Body of pancreas (tissue), 4 donors: ENCODE results near the gene TEPSIN. TPM values are rescaled to one million over a fixed set of nuclear protein-coding genes. Genes with fewer than 3 reads are reported as not detected.

Experiments used
- ATAC-seq: fragments of 150-250 bp; one replicate; pipeline ENCODE4 v1.9.1; 2016
- DNase-seq, 4 donors: peaks; one replicate each; pipeline ENCODE4 v3.0.0-alpha.2; 2019
- H3K27ac ChIP-seq, 4 donors: fragments of 200-600 bp; sonication (generic); 1 replicate in 3 of 4; 2 replicates in 1 of 4; pipeline versions ENCODE4 v1.5.1 to v1.6.1; 2016 to 2019; ENCODE audit warnings: mild to moderate bottlenecking in 1 of 4, mixed read lengths in 1 of 4, moderate library complexity in 1 of 4
- H3K27me3 ChIP-seq, 2 donors: fragments of 200-600 bp; sonication (generic); one replicate each; pipeline ENCODE4 v1.6.0; 2016; ENCODE audit warnings: mild to moderate bottlenecking in 1 of 2
- H3K36me3 ChIP-seq, 2 donors: fragments of 200-600 bp; sonication (generic); replicated peaks in 1 of 2; 2 replicates each; pipeline ENCODE4 v1.5.1; 2016; ENCODE audit warnings: low read depth in 2 of 2; ENCODE audit not compliant: insufficient read depth in 1 of 2
- H3K4me1 ChIP-seq: fragments of 200-600 bp; sonication (generic); one replicate; pipeline ENCODE4 v1.6.0; 2016
- H3K4me3 ChIP-seq, 2 donors: fragments of 200-600 bp; sonication (generic); 1 replicate in 1 of 2; 2 replicates in 1 of 2; pipeline ENCODE4 v1.5.1; 2016 to 2019
- H3K9me3 ChIP-seq, 3 donors: fragments of 200-600 bp; sonication (generic); 1 replicate in 2 of 3; 2 replicates in 1 of 3; pipeline ENCODE4 v1.5.1; 2016
- POLR2A ChIP-seq, 3 donors: fragments of 450-650 bp; IDR thresholded peaks; one replicate each; pipeline ENCODE4 v1.6.1; 2016; ENCODE audit warnings: antibody characterized with exemption in 3 of 3, mild to moderate bottlenecking in 2 of 3
- WGBS, 2 donors: methylation state at CpG; one replicate each; pipeline ENCODE4 v1.1.5; 2017; 5-methylcytosine and 5-hydroxymethylcytosine counted together
- intact Hi-C: fragments of 100-400 bp; cut with DNase I; formaldehyde crosslinking; loops from one replicate; pipeline ENCODE4 v1.15.1; 2023
- total RNA-seq, 2 donors: library from RNA; depleted of rRNA; stranded (reverse); fragments of >200 nt; gene quantifications; one replicate each; pipeline ENCODE4 v1.1.0, GENCODE V29; 2016
- TF ChIP-seq, protein P1 (sequence below), 7 experiments: fragments of 450-650 bp in 4 of 7; fragments of 200-600 bp in 3 of 7; sonication (generic) in 3 of 7; IDR thresholded peaks; one replicate each; pipeline ENCODE4 v1.5.1; 2016 to 2019; ENCODE audit warnings: antibody characterized with exemption in 7 of 7

The TEPSIN gene
- total RNA-seq, 2 donors from 2014 or later = 31.9 to 102 TPM

DNA sequence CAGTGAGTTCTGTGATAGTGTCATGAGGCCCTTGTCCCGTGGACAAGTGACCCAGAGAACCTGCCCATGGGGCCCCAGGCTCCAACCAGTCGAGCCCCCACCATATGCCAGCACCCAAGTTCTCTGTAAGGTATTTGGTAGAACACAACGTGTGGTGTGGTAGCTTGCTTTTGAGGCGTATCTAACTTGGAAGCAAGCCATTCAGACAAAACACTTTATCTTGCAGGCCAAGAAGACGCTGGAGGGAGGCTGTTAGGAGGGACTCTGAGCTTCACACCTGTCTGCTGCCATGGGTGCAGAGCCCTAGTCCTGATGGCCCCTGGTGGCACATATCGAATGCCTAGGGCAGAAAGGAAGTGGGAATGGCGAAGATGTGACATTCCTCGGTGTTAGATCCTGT lies 1.9 kb upstream of the TEPSIN start:
- no peak for TF ChIP-seq POLR2A (IDR thresholded peaks at IDR 0.05)
- TF ChIP-seq, protein P1, sequence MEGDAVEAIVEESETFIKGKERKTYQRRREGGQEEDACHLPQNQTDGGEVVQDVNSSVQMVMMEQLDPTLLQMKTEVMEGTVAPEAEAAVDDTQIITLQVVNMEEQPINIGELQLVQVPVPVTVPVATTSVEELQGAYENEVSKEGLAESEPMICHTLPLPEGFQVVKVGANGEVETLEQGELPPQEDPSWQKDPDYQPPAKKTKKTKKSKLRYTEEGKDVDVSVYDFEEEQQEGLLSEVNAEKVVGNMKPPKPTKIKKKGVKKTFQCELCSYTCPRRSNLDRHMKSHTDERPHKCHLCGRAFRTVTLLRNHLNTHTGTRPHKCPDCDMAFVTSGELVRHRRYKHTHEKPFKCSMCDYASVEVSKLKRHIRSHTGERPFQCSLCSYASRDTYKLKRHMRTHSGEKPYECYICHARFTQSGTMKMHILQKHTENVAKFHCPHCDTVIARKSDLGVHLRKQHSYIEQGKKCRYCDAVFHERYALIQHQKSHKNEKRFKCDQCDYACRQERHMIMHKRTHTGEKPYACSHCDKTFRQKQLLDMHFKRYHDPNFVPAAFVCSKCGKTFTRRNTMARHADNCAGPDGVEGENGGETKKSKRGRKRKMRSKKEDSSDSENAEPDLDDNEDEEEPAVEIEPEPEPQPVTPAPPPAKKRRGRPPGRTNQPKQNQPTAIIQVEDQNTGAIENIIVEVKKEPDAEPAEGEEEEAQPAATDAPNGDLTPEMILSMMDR (IDR thresholded peaks at IDR 0.05) = no peak
- intact Hi-C loops = no loop called here
- no peaks in the 10 kb centered on the region for H3K36me3 ChIP-seq
- no peaks in the 10 kb centered on the region for H3K9me3 ChIP-seq
- H3K4me1 ChIP-seq = peaks cover 32% of the 10 kb centered on the region
- DNase-seq (no peak), ATAC-seq (no peak)
- H3K4me3 ChIP-seq = no peak overlapping the region
- 54 to 65% methylated on average over 8 of the region's 8 CpGs for WGBS, 2 donors
- H3K27me3 ChIP-seq = no peaks in the 10 kb centered on the region
- no peak overlapping the region for H3K27ac ChIP-seq

DNA sequence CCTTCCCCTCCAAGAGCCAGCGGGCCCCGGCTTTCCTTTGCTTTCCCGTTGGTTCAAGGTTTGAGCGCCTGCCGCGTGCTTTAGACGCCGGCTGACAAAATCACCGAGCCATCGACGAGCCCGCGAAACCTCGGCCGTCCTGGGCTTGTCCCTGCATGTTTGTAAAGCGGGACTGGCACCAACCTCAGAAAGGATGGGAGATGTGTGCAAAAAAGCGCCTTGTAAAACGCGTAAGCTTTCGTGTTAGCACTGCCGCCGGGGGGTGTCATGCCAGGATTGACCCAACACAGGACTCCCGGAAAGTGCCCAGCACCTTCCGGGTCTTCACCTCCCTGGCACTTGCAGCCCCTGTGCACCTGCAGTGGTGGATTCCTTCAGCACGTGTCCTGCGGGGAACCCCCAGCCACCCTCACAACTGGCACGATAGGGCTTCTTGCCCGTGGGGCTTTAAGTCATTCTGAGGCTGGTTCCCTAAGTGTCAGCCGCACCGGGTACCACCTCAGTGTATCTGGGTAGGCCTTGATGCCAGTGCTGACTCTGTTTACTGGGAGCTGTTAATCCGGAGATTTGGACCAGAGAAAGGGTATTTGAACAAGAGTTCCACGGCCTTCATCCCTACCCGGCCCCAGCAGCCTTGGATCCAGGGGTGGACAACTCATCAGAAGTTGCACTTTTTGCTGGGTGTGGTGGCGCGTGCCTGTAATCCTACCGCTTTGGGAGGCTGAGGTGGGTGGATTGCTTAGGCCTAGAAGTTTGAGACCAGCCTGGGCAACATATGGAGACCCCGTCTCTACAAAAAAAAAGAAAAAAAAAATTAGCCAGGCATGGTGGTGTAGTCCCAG lies 1.1 kb upstream of the TEPSIN start:
- H3K4me1 ChIP-seq = peaks cover 32% of the 10 kb centered on the region
- 14 to 27% methylated on average over 14 to 37 of the region's 37 CpGs for WGBS, 2 donors
- H3K27ac ChIP-seq = peak overlapping the region; percentile 46 to 86 (median 76)

DNA sequence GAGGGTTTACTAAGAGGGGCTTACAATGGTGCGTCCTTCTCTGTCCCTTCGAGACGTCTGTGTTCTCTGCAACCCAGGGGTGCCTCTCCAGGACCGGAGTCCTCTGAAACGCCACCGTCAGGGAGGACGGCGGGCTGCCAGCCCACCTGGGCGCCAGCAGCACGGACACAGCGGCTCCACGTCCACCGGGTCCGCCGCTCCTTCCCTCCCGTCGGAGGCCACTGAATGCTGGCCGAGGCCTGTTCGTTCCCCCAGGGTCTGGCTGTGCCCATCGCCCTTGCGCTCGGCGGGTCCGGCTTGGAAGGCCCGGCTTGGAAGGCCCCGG lies 403 bp downstream of the TEPSIN start:
- intact Hi-C loops = loop anchor here (10.0 kb wide), 1 partner anchor 94 kb away; no protein-coding TSS in a partner anchor
- DNase-seq = no peak
- Histone ChIP-seq H3K27ac (peak overlapping the region in 2 of 4 donors; percentile 39 to 58), H3K9me3 (no peaks in the 10 kb centered on the region), H3K4me3 (peak overlapping the region; percentile 39 to 87), H3K4me1 (peaks cover 32% of the 10 kb centered on the region), H3K36me3 (no peaks in the 10 kb centered on the region), H3K27me3 (no peaks in the 10 kb centered on the region)
- TF ChIP-seq POLR2A (IDR thresholded peaks at IDR 0.05) = no peak
- TF ChIP-seq, protein P1 (IDR thresholded peaks at IDR 0.05) = no peak
- 0 to 1% methylated on average over 5 to 26 of the region's 26 CpGs for WGBS, 2 donors
- ATAC-seq = no peak

More for the DNA sequence above, 1.1 kb upstream of the TEPSIN start:
- no peak for ATAC-seq
- no peak for TF ChIP-seq POLR2A (IDR thresholded peaks at IDR 0.05)
- TF ChIP-seq, protein P1 (IDR thresholded peaks at IDR 0.05) = no peak
- peak in 2 of 4 donors; percentile 25 to 30 for DNase-seq
- Histone ChIP-seq H3K36me3 (no peaks in the 10 kb centered on the region), H3K9me3 (no peaks in the 10 kb centered on the region), H3K4me3 (peak overlapping the region; percentile 85 to 87), H3K27me3 (no peaks in the 10 kb centered on the region)
- intact Hi-C loops = loop anchor here (10.0 kb wide), 1 partner anchor 95 kb away; no protein-coding TSS in a partner anchor

DNA sequence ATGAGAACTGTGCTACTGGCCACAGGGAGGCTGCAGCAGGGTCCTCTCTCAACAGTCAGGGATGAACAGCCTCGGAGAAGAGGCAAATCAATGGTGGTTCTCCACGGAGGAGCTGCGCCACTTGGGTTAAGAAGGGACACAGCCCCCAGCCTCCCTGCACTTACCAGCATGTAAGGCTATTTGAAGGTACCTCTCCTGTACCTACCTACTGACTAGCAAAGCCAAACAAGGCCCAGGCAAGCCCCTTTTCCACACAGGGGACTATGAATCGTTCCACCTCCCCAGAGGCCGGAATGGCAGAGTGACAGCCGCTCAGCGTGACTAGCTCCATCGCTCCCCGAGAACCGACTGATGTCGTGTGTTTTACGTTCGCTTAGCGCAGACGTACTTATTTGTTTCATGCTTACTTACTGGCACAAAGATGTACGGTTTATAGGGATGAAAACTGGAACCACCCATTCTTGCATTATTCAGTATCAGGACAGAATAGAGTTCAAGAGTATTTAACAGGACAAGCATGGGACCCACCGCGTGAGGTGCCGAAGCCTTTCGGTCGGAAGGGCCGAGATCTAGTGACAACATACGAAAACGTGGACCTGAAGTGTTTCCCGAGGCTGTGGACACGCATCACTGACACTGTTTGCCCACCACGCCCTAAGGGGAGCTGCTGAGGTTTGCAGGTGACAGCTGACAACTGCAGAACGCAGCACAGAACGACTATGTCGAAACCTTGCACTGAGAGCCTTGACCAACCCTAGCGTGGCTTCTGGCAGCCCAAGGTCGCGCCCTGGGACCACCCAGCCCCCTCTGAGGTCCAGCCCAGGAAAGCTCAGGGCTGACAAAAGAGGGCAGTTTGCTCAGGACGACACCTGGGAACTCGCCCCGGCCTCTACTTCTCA lies 1.0 kb downstream of the TEPSIN start:
- DNase-seq (no peak), ATAC-seq (no peak)
- no peaks in the 10 kb centered on the region for H3K9me3 ChIP-seq
- H3K36me3 ChIP-seq = peaks cover 0 to 2% of the 10 kb centered on the region in 2 donors
- WGBS, 2 donors = 44 to 60% methylated on average over 26 to 36 of the region's 36 CpGs
- peaks cover 32% of the 10 kb centered on the region for H3K4me1 ChIP-seq
- TF ChIP-seq, protein P1 (IDR thresholded peaks at IDR 0.05) = no peak
- no peak for TF ChIP-seq POLR2A (IDR thresholded peaks at IDR 0.05)
- H3K4me3 ChIP-seq = peak overlapping the region; percentile 39 to 87
- H3K27ac ChIP-seq = no peak overlapping the region
- intact Hi-C loops = loop anchor here (10.0 kb wide), 1 partner anchor 93 kb away; no protein-coding TSS in a partner anchor
- H3K27me3 ChIP-seq = no peaks in the 10 kb centered on the region
